Measurements from ENCODE around the gene ERGIC1.
"Not testable (repeated sequence)": the region's sequence is repeated elsewhere in the genome, so short reads cannot be mapped to it uniquely, and the experiment has no call there.

ERGIC1 gene

GRCh38 chr5:172799416-172799815 lies 34.6 kb upstream of the ERGIC1 start:
- DNase-seq: no peak

GRCh38 chr5:172800088-172800551 lies 33.9 kb upstream of the ERGIC1 start:
- DNase-seq: peak in 15 of 56 donors; percentile 15 to 55 (median 24)

GRCh38 chr5:172801179-172801671 lies 32.8 kb upstream of the ERGIC1 start:
- DNase-seq: no peak

GRCh38 chr5:172802112-172802511 lies 31.9 kb upstream of the ERGIC1 start:
- no peak for DNase-seq

- no peak for DNase-seq
These were observed 31.4 kb upstream of the ERGIC1 start for GRCh38 chr5:172802567-172803176.

GRCh38 chr5:172805018-172805683 lies 28.9 kb upstream of the ERGIC1 start:
- DNase-seq: no peak

GRCh38 chr5:172805736-172806255 lies 28.3 kb upstream of the ERGIC1 start:
- DNase-seq: peak in 1 of 56 donors; percentile 16

- peak in 19 of 56 donors; percentile 8 to 58 (median 19) for DNase-seq
These were observed 27.0 kb upstream of the ERGIC1 start for GRCh38 chr5:172806897-172807672.

GRCh38 chr5:172807766-172808311 lies 26.2 kb upstream of the ERGIC1 start:
- DNase-seq: no peak

- DNase-seq: no peak
These were observed 24.3 kb upstream of the ERGIC1 start for GRCh38 chr5:172809774-172810173.

GRCh38 chr5:172810996-172811395 lies 23.1 kb upstream of the ERGIC1 start:
- DNase-seq: not testable (repeated sequence)

- no peak for DNase-seq
These were observed 18.4 kb upstream of the ERGIC1 start for GRCh38 chr5:172815631-172816030.

GRCh38 chr5:172816925-172817562 lies 17.0 kb upstream of the ERGIC1 start:
- DNase-seq: peak in 11 of 56 donors; percentile 3 to 58 (median 15)

GRCh38 chr5:172817664-172818063 lies 16.4 kb upstream of the ERGIC1 start:
- DNase-seq: no peak

GRCh38 chr5:172818081-172818480 lies 16.0 kb upstream of the ERGIC1 start:
- DNase-seq: no peak

- no peak for DNase-seq
These were observed 14.5 kb upstream of the ERGIC1 start for GRCh38 chr5:172819569-172819968.

GRCh38 chr5:172820046-172820767 lies 13.8 kb upstream of the ERGIC1 start:
- DNase-seq: peak in 2 of 56 donors; percentile 17 to 22

- no peak for DNase-seq
These were observed 12.6 kb upstream of the ERGIC1 start for GRCh38 chr5:172821340-172821985.

- no peak for DNase-seq
These were observed 10.2 kb upstream of the ERGIC1 start for GRCh38 chr5:172823840-172824362.

All from amygdala (tissue), 56 donors.